HepG2 (cell line): ENCODE results near the gene PRSS8. TPM values are rescaled to one million over a fixed set of nuclear protein-coding genes. Genes with fewer than 3 reads are reported as not detected.

Experiments
- CENPT ChIP-seq: sonication (generic); formaldehyde crosslinking; IDR thresholded peaks from 2 replicates; pipeline ENCODE4 v1.8.0; 2022; ENCODE audit warnings: low read depth, mild to moderate bottlenecking, moderate library complexity, missing genetic modification reagents
- HNF4A ChIP-seq: sonication (generic); formaldehyde crosslinking; IDR thresholded peaks from 2 replicates; pipeline ENCODE4 v1.4.0; 2020; ENCODE audit warnings: missing genetic modification reagents
- IRF1 ChIP-seq: sonication (generic); formaldehyde crosslinking; IDR thresholded peaks from 2 replicates; pipeline ENCODE4 v1.4.0; 2020; ENCODE audit warnings: low read depth, mild to moderate bottlenecking, missing genetic modification reagents
- KLF9 ChIP-seq: IDR thresholded peaks from 2 replicates; pipeline ENCODE4 v1.6.1; 2016; ENCODE audit warnings: low read depth
- MED8 ChIP-seq: sonication (generic); formaldehyde crosslinking; IDR thresholded peaks from 2 replicates; pipeline ENCODE4 v1.8.1; 2023; ENCODE audit warnings: mild to moderate bottlenecking, missing genetic modification reagents; ENCODE audit not compliant: insufficient replicate concordance
- NR2F1 ChIP-seq, 2 experiments: fragments of 450-650 bp in 1 of 2; formaldehyde crosslinking in 1 of 2; IDR thresholded peaks; 2 replicates each; pipeline versions ENCODE4 v1.5.0 to v1.6.1; 2016 to 2020; ENCODE audit warnings: mild to moderate bottlenecking in 1 of 2, missing compliant biosample characterization in 1 of 2, missing genetic modification reagents in 1 of 2, moderate library complexity in 1 of 2
- POLR2AphosphoS5 ChIP-seq: IDR thresholded peaks from 2 replicates; pipeline ENCODE4 v1.6.1; 2012; ENCODE audit warnings: low read depth, low read length
- REL ChIP-seq: sonication (generic); formaldehyde crosslinking; conservative IDR thresholded peaks from 2 replicates; pipeline ENCODE4 v1.8.0; 2022; ENCODE audit warnings: mild to moderate bottlenecking, missing genetic modification reagents, moderate library complexity
- THAP9 ChIP-seq: sonication (generic); formaldehyde crosslinking; IDR thresholded peaks from 2 replicates; pipeline ENCODE4; 2020; ENCODE audit warnings: missing genetic modification reagents, mild to moderate bottlenecking, borderline replicate concordance
- ZNF253 ChIP-seq: sonication (generic); formaldehyde crosslinking; IDR thresholded peaks from 2 replicates; pipeline ENCODE4 v1.8.0; 2022; ENCODE audit warnings: mild to moderate bottlenecking, missing genetic modification reagents, borderline replicate concordance
- ZNF276 ChIP-seq: sonication (generic); formaldehyde crosslinking; IDR thresholded peaks from 2 replicates; pipeline ENCODE4 v1.4.0; 2020; ENCODE audit warnings: mild to moderate bottlenecking, low read depth, missing genetic modification reagents
- ZNF333 ChIP-seq: sonication (generic); formaldehyde crosslinking; IDR thresholded peaks from 2 replicates; pipeline ENCODE4 v1.4.0; 2020; ENCODE audit warnings: mild to moderate bottlenecking, missing genetic modification reagents, borderline replicate concordance
- ZNF543 ChIP-seq: sonication (generic); formaldehyde crosslinking; IDR thresholded peaks from 2 replicates; pipeline ENCODE4 v1.4.0; 2020; ENCODE audit warnings: mild to moderate bottlenecking, missing genetic modification reagents
- ZNF616 ChIP-seq: sonication (generic); formaldehyde crosslinking; IDR thresholded peaks from 2 replicates; pipeline ENCODE4 v1.5.0; 2020; ENCODE audit warnings: low read depth, mild to moderate bottlenecking, missing genetic modification reagents
- ZNF737 ChIP-seq: sonication (generic); formaldehyde crosslinking; IDR thresholded peaks from 2 replicates; pipeline ENCODE4 v1.5.0; 2020; ENCODE audit warnings: missing genetic modification reagents, mild to moderate bottlenecking, borderline replicate concordance
- ZNF782 ChIP-seq: sonication (generic); formaldehyde crosslinking; IDR thresholded peaks from 2 replicates; pipeline ENCODE4 v1.4.0; 2020; ENCODE audit warnings: missing genetic modification reagents, mild to moderate bottlenecking, borderline replicate concordance
- ZNF788 ChIP-seq: sonication (generic); formaldehyde crosslinking; IDR thresholded peaks from 2 replicates; pipeline ENCODE4 v1.5.0; 2020; ENCODE audit warnings: mild to moderate bottlenecking, missing genetic modification reagents, borderline replicate concordance
- ZSCAN12 ChIP-seq: sonication (generic); formaldehyde crosslinking; IDR thresholded peaks from 2 replicates; pipeline ENCODE4 v1.9.0; 2021; ENCODE audit warnings: mild to moderate bottlenecking, missing genetic modification reagents
- ZSCAN20 ChIP-seq: sonication (generic); formaldehyde crosslinking; IDR thresholded peaks from 2 replicates; pipeline ENCODE4 v1.4.0; 2020; ENCODE audit warnings: missing genetic modification reagents, mild to moderate bottlenecking, borderline replicate concordance
- ZSCAN30 ChIP-seq: sonication (generic); formaldehyde crosslinking; IDR thresholded peaks from 2 replicates; pipeline ENCODE4 v1.5.0; 2020; ENCODE audit warnings: mild to moderate bottlenecking, missing genetic modification reagents
- polyA plus RNA-seq, 8 experiments: library from polyadenylated mRNA; depleted of rRNA in 3 of 8; stranded (reverse) in 7 of 8; unstranded in 1 of 8; fragments of >200 nt; fragmentation: Illumina TruSeq in 4 of 8; extraction: Trizol in 4 of 8; gene quantifications; 2 replicates each; pipeline versions ENCODE4 v1.2.1 to v1.2.3, GENCODE V29; 2011 to 2016; ENCODE audit warnings: low read depth in 4 of 8, missing spikeins in 1 of 8, mixed read lengths in 1 of 8; ENCODE audit not compliant: insufficient read depth in 1 of 8
- total RNA-seq, 5 experiments: library from RNA; depleted of rRNA; stranded (reverse); fragments of >200 nt; fragmentation: Illumina TruSeq; extraction: Trizol; gene quantifications; 2 replicates each; pipeline ENCODE4 v1.2.3, GENCODE V29; 2016; ENCODE audit warnings: low read depth in 1 of 5
- TF ChIP-seq, protein P1 (sequence below): sonication (generic); formaldehyde crosslinking; IDR thresholded peaks from 2 replicates; pipeline ENCODE4 v1.4.0; 2020; ENCODE audit warnings: missing genetic modification reagents
- TF ChIP-seq, protein P2 (sequence below): IDR thresholded peaks from 2 replicates; pipeline ENCODE4 v1.6.1; 2016; ENCODE audit warnings: missing genetic modification reagents, missing compliant biosample characterization

Gene PRSS8
- total and polyA plus RNA-seq, 2 of the 13 experiments (the other 11 are each of a cell fraction or from before 2014, with no cell fraction given), result 2.6 to 7.2 TPM

- TF ChIP-seq ZNF543 (CRISPR knock-in tag), result peak; percentile 98
- TF ChIP-seq CENPT, result no peak
- TF ChIP-seq, protein P1, sequence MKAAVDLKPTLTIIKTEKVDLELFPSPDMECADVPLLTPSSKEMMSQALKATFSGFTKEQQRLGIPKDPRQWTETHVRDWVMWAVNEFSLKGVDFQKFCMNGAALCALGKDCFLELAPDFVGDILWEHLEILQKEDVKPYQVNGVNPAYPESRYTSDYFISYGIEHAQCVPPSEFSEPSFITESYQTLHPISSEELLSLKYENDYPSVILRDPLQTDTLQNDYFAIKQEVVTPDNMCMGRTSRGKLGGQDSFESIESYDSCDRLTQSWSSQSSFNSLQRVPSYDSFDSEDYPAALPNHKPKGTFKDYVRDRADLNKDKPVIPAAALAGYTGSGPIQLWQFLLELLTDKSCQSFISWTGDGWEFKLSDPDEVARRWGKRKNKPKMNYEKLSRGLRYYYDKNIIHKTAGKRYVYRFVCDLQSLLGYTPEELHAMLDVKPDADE (CRISPR knock-in tag), result 0 out of 2 replicates have a peak, but pooled peaks have one; percentile 89
- peak; percentile 89 for TF ChIP-seq ZNF333 (CRISPR knock-in tag)
- TF ChIP-seq MED8 (CRISPR knock-in tag), result peak; percentile 98
- peak; percentile 91 for TF ChIP-seq REL (CRISPR knock-in tag)
- no peak for TF ChIP-seq ZNF253 (CRISPR knock-in tag)
- no peak for TF ChIP-seq NR2F1 (CRISPR knock-in tag; IDR thresholded peaks at IDR 0.05)
- peak; percentile 84; the same call in 1 of the 2 replicates for TF ChIP-seq ZNF782 (CRISPR knock-in tag)
- peak; percentile 94 for TF ChIP-seq ZNF616
- peak; percentile 97 for TF ChIP-seq THAP9 (CRISPR knock-in tag)
- TF ChIP-seq KLF9 (CRISPR knock-in tag), result peak; percentile 55; the same call in 1 of the 2 replicates
- peak; percentile 88; the same call in 1 of the 2 replicates for TF ChIP-seq IRF1 (CRISPR knock-in tag)
- no peak; the same call in 1 of the 2 replicates for TF ChIP-seq ZNF737 (CRISPR knock-in tag)
- TF ChIP-seq, protein P2, sequence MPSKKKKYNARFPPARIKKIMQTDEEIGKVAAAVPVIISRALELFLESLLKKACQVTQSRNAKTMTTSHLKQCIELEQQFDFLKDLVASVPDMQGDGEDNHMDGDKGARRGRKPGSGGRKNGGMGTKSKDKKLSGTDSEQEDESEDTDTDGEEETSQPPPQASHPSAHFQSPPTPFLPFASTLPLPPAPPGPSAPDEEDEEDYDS, result peak; percentile 100
- TF ChIP-seq HNF4A (CRISPR knock-in tag), result peak; percentile 8; the same call in 1 of the 2 replicates
- peak; percentile 98 for TF ChIP-seq ZSCAN30
- TF ChIP-seq ZNF788 (CRISPR knock-in tag), result no peak; the same call in 1 of the 2 replicates
- TF ChIP-seq POLR2AphosphoS5, result peak; percentile 100
- TF ChIP-seq ZSCAN20, result no peak; the same call in none of the 2 replicates
- TF ChIP-seq ZNF276 (CRISPR knock-in tag), result peak; percentile 94
- peak; percentile 63 for TF ChIP-seq ZSCAN12 (CRISPR knock-in tag)
Observed at GRCh38 chr16:31179747-31180459, 44.4 kb upstream of the PRSS8 start, which contains the start of gene FUS (continued).
